GM19351 (cell line): ENCODE results near the gene CAPN13.

Source experiments
- ATAC-seq: cut with Tn5 transposase; IDR thresholded peaks from one replicate; pipeline ENCODE4 v1.9.1; 2021; ENCODE audit warnings: mild to moderate bottlenecking, moderate library complexity; ENCODE audit not compliant: unreplicated experiment

The CAPN13 gene

GRCh38 chr2:30686000-30686399 lies 121.2 kb downstream of the CAPN13 start:
- no peak for ATAC-seq

- ATAC-seq, result no peak
These were observed 122.2 kb downstream of the CAPN13 start for GRCh38 chr2:30684996-30685395.

GRCh38 chr2:30684516-30684915 lies 122.7 kb downstream of the CAPN13 start:
- no peak for ATAC-seq

DNA sequence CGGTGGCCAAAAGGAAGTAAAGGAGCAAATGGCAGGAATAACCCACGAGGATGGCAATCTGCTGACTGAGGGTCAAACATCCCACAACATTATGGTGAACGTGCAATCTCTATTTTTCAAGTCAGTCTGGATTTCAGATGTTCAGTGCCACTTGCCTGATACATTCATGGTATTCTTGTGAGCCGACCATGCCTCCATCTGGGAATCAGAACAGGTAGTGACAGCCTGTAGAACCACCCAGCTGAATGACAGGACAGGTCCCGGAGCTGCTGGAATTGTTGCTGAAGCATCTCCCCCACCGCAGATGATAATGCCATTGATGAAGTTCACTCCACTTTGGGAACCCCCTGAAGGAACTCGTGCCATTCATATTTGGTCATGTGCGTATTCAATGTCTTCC lies 123.2 kb downstream of the CAPN13 start:
- no peak for ATAC-seq

DNA sequence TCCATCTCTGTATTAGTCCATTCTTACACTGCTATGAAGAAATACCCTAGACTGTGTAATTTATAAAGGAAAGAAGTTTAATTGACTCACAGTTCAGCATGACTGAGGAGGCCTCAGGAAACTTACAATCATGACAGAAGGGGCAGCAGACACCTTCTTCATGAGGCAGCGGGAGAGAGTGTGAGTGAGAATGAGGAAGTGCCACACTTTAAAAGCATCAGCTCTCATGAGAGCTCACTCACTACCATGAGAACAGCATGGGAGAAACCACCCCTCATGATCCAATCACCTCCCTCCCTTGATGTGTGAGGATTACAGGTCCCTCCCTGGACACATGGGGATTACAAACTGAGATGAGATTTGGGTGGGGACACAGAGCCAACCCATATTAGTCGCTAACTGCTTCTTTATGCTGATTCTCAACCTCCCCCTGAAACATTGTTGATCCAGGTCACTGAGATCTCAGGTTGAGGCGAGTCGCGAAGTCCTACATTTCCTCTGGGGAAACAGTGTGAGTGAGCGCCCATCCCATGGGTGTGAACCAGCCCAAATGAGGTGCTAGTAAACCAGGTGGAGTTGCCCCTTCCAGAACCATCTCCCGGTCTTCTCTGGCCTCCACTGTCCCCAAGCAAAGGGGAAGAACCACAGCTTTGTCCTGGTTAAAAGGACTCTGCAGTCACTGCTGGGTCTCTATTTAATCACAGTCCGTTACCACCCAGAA lies 123.8 kb downstream of the CAPN13 start:
- ATAC-seq, result peak; percentile 80

DNA sequence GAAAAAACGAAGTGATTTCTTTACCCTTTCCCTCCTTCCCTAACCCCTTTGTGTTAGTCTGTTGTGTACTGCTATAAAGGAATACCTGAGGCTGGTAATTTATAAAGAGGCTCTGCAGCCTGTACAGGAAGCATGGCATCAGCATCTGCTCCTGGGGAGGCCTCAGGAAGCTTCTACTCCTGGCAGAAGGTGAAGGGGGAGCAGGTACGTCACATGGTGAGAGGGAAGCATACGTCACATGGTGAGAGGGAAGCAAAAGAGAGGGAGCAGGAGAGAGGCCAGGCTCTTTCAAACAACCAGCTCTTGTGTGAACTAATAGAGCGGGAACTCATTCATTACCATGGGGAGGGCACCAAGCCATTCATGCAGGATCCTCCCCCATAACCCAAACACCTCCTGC lies 126.2 kb downstream of the CAPN13 start:
- no peak for ATAC-seq

- no peak for ATAC-seq
These were observed 127.1 kb downstream of the CAPN13 start for GRCh38 chr2:30680121-30680520.

GRCh38 chr2:30679426-30680088 lies 127.7 kb downstream of the CAPN13 start:
- no peak for ATAC-seq

DNA sequence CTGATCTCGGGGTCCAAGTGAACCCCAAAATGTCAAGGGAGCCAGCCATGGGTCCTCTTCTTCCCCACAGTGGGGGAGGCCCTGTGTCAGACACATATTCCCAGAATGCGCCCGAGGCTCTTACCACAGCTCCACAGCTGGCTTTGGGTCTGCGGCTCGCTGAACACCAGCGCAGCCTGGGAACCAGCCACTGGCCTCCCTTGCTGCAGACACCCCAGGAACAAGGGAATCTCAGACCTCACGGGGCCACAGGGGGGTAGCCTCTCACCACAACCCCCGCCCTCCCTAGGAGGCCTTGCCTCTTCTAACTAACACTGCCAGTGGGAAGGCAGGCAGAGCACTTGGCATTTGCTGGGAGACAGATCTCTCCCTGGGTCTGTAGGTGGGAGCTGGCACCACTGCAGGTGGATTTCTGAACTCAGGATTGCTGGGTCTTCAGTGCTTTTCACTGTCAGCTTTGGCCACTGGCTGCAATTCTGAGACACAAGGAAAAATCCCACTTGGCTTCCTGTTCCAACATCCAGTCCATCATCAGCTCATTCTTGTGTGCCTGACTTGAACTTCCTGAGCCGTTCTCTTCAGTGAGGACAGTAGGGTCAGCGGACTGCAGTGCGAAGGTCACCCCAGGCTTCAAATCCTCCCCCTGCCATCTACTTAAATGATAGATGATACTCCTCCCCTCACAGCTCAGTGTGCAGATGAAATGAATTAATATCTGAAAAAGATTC lies 128.7 kb downstream of the CAPN13 start:
- ATAC-seq, result no peak

DNA sequence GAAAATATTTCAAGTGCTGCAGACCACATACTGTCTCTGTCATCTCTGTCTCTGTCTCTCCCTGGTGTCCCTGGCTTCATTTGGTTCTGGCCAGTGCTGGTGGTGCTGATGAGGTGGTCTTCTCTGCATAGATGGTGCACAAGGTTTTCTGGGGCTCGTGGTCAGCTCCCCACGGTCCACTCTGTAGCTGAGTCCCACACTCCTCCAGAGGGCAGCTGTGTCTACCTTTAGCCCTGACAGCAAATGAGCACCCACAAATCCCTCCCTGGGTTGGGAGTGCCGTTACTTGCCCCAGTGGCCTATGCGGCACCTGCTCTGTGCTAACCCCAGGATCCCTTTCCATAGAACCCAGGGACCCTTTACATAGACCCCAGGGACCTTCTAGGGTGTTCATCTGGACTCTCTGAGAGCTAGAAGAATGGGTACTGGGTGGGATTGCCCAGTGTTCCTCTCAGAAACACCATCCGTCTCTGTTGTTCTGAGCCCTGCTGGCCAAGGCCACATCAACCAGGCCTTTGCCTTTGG lies 129.3 kb downstream of the CAPN13 start:
- no peak for ATAC-seq

- ATAC-seq, result no peak
These were observed 130.0 kb downstream of the CAPN13 start for GRCh38 chr2:30677231-30677630.

DNA sequence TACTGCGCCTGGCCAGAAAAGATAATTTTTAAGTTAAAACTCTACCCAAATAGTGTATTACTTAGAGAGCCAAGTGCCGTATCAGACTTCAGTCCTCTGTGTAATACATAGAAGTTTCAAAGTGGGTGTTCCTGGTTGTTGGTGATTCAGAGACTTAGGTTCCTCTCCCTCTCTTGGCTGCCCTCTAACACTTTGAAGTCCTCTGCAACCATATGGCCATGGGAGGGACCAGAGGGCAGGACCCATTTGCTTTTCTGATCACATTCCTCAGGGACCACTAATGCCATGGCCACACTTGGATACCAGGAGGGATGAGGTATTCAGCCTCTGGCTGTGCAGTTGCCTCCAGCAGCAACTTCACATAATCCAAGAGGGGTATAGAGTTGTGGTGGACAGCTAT lies 131.5 kb downstream of the CAPN13 start:
- no peak for ATAC-seq

GRCh38 chr2:30673127-30673526 lies 134.1 kb downstream of the CAPN13 start:
- ATAC-seq, result no peak
